ENCODE measurements around the gene GATAD2A.

The GATAD2A gene

GRCh38 chr19:19422156-19422555 lies 16.7 kb downstream of the GATAD2A start:
- DNase-seq, result no peak

- no peak for DNase-seq
Measured at GRCh38 chr19:19423322-19423721, 17.8 kb downstream of the GATAD2A start.

- no peak for DNase-seq
Measured at GRCh38 chr19:19425170-19425875, 19.8 kb downstream of the GATAD2A start.

- no peak for DNase-seq
Measured at GRCh38 chr19:19426216-19426615, 20.7 kb downstream of the GATAD2A start.

GRCh38 chr19:19426799-19427198 lies 21.3 kb downstream of the GATAD2A start:
- no peak for DNase-seq

- no peak for DNase-seq
Measured at GRCh38 chr19:19427302-19427701, 21.8 kb downstream of the GATAD2A start.

GRCh38 chr19:19427944-19428343 lies 22.5 kb downstream of the GATAD2A start:
- DNase-seq, result no peak

- DNase-seq, result no peak
Measured at GRCh38 chr19:19428746-19429145, 23.3 kb downstream of the GATAD2A start.

GRCh38 chr19:19429361-19429760 lies 23.9 kb downstream of the GATAD2A start:
- no peak for DNase-seq

- DNase-seq, result no peak
Measured at GRCh38 chr19:19432732-19433131, 27.3 kb downstream of the GATAD2A start.

- no peak for DNase-seq
Measured at GRCh38 chr19:19433666-19434213, 28.3 kb downstream of the GATAD2A start.

GRCh38 chr19:19434483-19435045 lies 29.1 kb downstream of the GATAD2A start:
- no peak for DNase-seq

- no peak for DNase-seq
Measured at GRCh38 chr19:19436137-19436691, 30.7 kb downstream of the GATAD2A start.

GRCh38 chr19:19438366-19439175 lies 33.1 kb downstream of the GATAD2A start:
- no peak for DNase-seq

GRCh38 chr19:19439176-19439482 lies 33.7 kb downstream of the GATAD2A start:
- no peak for DNase-seq

GRCh38 chr19:19443283-19443682 lies 37.8 kb downstream of the GATAD2A start:
- DNase-seq, result no peak

- DNase-seq, result peak; percentile 33 to 37
Measured at GRCh38 chr19:19443902-19444680, 38.6 kb downstream of the GATAD2A start.

- peak in 1 of 2 experiments; percentile 20 for DNase-seq
Measured at GRCh38 chr19:19444681-19445155, 39.2 kb downstream of the GATAD2A start.

GRCh38 chr19:19445288-19445687 lies 39.8 kb downstream of the GATAD2A start:
- no peak for DNase-seq

GRCh38 chr19:19445911-19446361 lies 40.5 kb downstream of the GATAD2A start:
- DNase-seq, result no peak

GRCh38 chr19:19446655-19447437 lies 41.4 kb downstream of the GATAD2A start:
- no peak for DNase-seq
